Measurements from ENCODE around the gene GAB1.

- no peak for TF ChIP-seq CTCF (IDR thresholded peaks at IDR 0.05; ENCODE audit: low read length)
- TF ChIP-seq EZH2 (IDR thresholded peaks at IDR 0.05; ENCODE audit: borderline replicate concordance, low read length), result no peak
These were observed 38.1 kb downstream of the GAB1 start for GRCh38 chr4:143374771-143375170.
